OCI-LY1 (cell line): ENCODE results near the gene ZFY.

Experiments
- H2AFZ ChIP-seq: fragments of 200-600 bp; sonication (generic), shearing (Covaris generic); 2 replicates; pipeline ENCODE4 v1.6.0; 2014; ENCODE audit warnings: antibody characterized with exemption, mild to moderate bottlenecking, low read length
- H3F3A ChIP-seq: fragments of 200-600 bp; sonication (generic), shearing (Covaris generic); 2 replicates; pipeline ENCODE4 v1.6.0; 2014; ENCODE audit warnings: mild to moderate bottlenecking, antibody characterized with exemption, low read length, moderate library complexity; ENCODE audit not compliant: insufficient read depth
- H3K27ac ChIP-seq: fragments of 200-600 bp; sonication (generic); 2 replicates; pipeline ENCODE4 v1.5.1; 2014; ENCODE audit warnings: low read length, mixed run types, mild to moderate bottlenecking, low read depth; ENCODE audit not compliant: poor library complexity, severe bottlenecking
- H3K27me3 ChIP-seq: fragments of 200-600 bp; sonication (generic); 2 replicates; pipeline ENCODE4 v1.6.0; 2014; ENCODE audit warnings: antibody characterized with exemption, mild to moderate bottlenecking, low read length, moderate library complexity; ENCODE audit not compliant: insufficient read depth
- H3K36me3 ChIP-seq: fragments of 200-600 bp; sonication (generic); 2 replicates; pipeline ENCODE4 v1.6.1; 2014; ENCODE audit warnings: mild to moderate bottlenecking, antibody characterized with exemption, low read length, moderate library complexity, mixed read lengths; ENCODE audit not compliant: insufficient read depth
- H3K4me1 ChIP-seq: fragments of 200-600 bp; sonication (generic); 2 replicates; pipeline ENCODE4 v1.5.1; 2014; ENCODE audit warnings: mild to moderate bottlenecking, low read length, moderate library complexity; ENCODE audit not compliant: insufficient read depth, severe bottlenecking
- H3K4me2 ChIP-seq: fragments of 200-600 bp; sonication (generic), shearing (Covaris generic); 2 replicates; pipeline ENCODE4 v1.6.1; 2014; ENCODE audit warnings: low read length
- H3K4me3 ChIP-seq: fragments of 200-600 bp; sonication (generic); 2 replicates; pipeline ENCODE4 v1.5.1; 2014; ENCODE audit warnings: low read length, low read depth, mild to moderate bottlenecking, mixed read lengths; ENCODE audit not compliant: poor library complexity, severe bottlenecking
- H3K79me2 ChIP-seq: fragments of 200-600 bp; shearing (Covaris generic); 2 replicates; pipeline ENCODE4 v1.6.1; 2016; ENCODE audit warnings: mixed run types, low read length, mixed read lengths; ENCODE audit not compliant: insufficient read depth
- H3K9ac ChIP-seq: fragments of 200-600 bp; sonication (generic), shearing (Covaris generic); 2 replicates; pipeline ENCODE4 v1.6.1; 2014; ENCODE audit warnings: mild to moderate bottlenecking, low read length, mixed read lengths
- H3K9me2 ChIP-seq: fragments of 200-600 bp; sonication (generic), shearing (Covaris generic); 2 replicates; pipeline ENCODE4 v1.6.1; 2014; ENCODE audit warnings: low read depth, mild to moderate bottlenecking, low read length, mixed read lengths
- H3K9me3 ChIP-seq: fragments of 200-600 bp; shearing (Covaris generic); 2 replicates; pipeline ENCODE4 v1.6.1; 2014; ENCODE audit warnings: low read length, mixed read lengths
- H4K20me1 ChIP-seq: fragments of 200-600 bp; sonication (generic), shearing (Covaris generic); 2 replicates; pipeline ENCODE4 v1.6.0; 2016; ENCODE audit warnings: mild to moderate bottlenecking, low read length; ENCODE audit not compliant: insufficient read depth
- EZH2 ChIP-seq: fragments of 200-600 bp; sonication (generic), shearing (Covaris generic); IDR thresholded peaks from 2 replicates; pipeline ENCODE4 v1.8.0; 2017; ENCODE audit warnings: borderline replicate concordance, mixed run types, mild to moderate bottlenecking, antibody characterized with exemption, low read length, moderate library complexity, mixed read lengths
- TF ChIP-seq, protein P1 (sequence below): fragments of 200-600 bp; sonication (generic), shearing (Covaris generic); IDR thresholded peaks from 2 replicates; pipeline ENCODE4 v1.5.1; 2017; ENCODE audit warnings: mild to moderate bottlenecking, antibody characterized with exemption, low read length, moderate library complexity, mixed read lengths

The ZFY gene

DNA sequence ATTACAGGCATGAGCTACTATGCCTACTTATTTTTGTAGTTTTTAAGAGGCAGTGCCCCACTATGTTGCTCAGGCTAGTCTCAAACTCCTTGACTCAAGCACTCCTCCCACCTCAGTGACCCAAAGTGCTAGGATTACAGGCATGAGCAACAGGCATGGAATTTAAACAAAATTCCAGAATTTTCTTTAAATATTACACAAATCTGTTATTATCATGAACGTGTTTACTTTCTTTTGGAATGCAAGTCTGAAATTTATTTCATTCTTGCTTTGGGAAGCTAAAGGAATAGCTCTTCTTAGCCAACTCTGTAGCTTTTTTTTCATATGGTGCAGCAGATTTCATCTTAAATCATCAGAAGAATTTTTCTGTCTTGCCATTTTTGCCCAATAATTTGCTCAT is 27.8 kb upstream of the ZFY start:
- H3K27ac ChIP-seq, result no peak overlapping the region
- H3K36me3 ChIP-seq, result no peaks in the 10 kb centered on the region
- no peak overlapping the region for H3K4me2 ChIP-seq
- H3K4me1 ChIP-seq, result no peaks in the 10 kb centered on the region
- no peaks in the 10 kb centered on the region for H3K79me2 ChIP-seq
- no peak overlapping the region for H2AFZ ChIP-seq
- H3K9ac ChIP-seq, result no peak overlapping the region
- no peak overlapping the region for H3K4me3 ChIP-seq
- no peaks in the 10 kb centered on the region for H3K27me3 ChIP-seq
- H3K9me2 ChIP-seq, result no peaks in the 10 kb centered on the region
- no peaks in the 10 kb centered on the region for H3K9me3 ChIP-seq
- TF ChIP-seq, protein P1, sequence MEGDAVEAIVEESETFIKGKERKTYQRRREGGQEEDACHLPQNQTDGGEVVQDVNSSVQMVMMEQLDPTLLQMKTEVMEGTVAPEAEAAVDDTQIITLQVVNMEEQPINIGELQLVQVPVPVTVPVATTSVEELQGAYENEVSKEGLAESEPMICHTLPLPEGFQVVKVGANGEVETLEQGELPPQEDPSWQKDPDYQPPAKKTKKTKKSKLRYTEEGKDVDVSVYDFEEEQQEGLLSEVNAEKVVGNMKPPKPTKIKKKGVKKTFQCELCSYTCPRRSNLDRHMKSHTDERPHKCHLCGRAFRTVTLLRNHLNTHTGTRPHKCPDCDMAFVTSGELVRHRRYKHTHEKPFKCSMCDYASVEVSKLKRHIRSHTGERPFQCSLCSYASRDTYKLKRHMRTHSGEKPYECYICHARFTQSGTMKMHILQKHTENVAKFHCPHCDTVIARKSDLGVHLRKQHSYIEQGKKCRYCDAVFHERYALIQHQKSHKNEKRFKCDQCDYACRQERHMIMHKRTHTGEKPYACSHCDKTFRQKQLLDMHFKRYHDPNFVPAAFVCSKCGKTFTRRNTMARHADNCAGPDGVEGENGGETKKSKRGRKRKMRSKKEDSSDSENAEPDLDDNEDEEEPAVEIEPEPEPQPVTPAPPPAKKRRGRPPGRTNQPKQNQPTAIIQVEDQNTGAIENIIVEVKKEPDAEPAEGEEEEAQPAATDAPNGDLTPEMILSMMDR, result no peak
- TF ChIP-seq EZH2, result no peak
- no peaks in the 10 kb centered on the region for H4K20me1 ChIP-seq
- no peaks in the 10 kb centered on the region for H3F3A ChIP-seq

DNA sequence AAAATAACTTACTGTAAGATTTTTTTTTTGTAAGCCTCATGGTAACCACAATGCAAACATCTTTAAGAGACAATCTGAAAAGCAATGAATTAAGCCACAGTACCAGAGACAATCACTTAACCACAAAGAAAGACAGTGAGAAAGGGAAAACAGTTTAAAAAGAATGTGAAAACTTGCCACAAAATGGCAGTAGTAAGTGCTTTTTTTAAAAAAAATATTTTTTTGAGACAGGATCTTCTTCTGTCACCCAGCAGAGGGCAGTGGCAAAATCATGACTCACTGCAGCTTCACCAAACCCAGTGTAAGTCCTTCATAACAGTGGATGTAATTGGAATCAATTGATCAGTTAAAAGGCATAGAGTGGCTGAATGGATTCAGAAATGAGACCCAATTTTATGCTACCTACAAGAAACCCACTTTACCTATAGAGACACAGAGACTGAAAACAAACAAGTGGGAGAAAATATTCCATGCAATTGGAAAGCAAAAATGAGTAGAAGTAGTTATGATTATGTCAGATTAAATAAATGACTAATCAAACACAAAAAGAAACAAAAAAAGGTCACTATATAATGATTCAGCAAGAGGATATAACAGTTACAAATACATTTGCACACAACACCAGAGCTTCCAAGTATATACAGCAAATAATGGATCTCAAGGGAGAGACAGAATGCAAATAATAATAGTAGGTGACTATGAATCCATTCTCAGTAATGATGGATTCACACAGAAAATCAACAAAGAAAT is 21.9 kb upstream of the ZFY start:
- Histone ChIP-seq H3K27me3 (no peaks in the 10 kb centered on the region), H3K9me3 (no peaks in the 10 kb centered on the region), H3K4me1 (no peaks in the 10 kb centered on the region), H3K36me3 (no peaks in the 10 kb centered on the region), H2AFZ (no peak overlapping the region), H3K4me2 (no peak overlapping the region), H3K9ac (no peak overlapping the region), H3K4me3 (no peak overlapping the region), H3K79me2 (no peaks in the 10 kb centered on the region), H3F3A (no peaks in the 10 kb centered on the region), H4K20me1 (no peaks in the 10 kb centered on the region), H3K9me2 (no peaks in the 10 kb centered on the region), H3K27ac (no peak overlapping the region)
- TF ChIP-seq, protein P1, result peak; percentile 49
- no peak for TF ChIP-seq EZH2

DNA sequence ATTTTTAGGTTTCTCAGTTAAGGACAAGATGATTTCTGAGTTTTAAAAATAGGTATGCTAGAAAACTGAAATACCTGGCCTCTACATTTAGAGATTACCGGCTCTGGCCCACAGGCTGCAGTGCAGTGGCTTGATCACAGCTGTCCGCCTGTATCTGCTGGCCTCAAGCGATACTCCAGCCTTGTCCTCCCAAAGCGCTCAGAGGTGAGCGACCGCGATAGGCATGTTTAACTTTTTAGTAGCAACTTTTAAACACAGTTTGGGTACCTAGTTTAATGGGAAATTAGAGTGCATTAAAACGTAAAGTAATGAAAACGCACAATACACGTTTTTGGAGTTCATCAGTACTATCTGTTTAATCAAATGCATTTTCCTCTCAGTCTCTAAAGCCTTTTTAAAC is 1.1 kb upstream of the ZFY start:
- Histone ChIP-seq H3K27ac (peak overlapping the region; percentile 98), H3K79me2 (peaks cover 18% of the 10 kb centered on the region), H3K9me2 (no peaks in the 10 kb centered on the region), H3K9ac (peak overlapping the region; percentile 100), H3K27me3 (no peaks in the 10 kb centered on the region), H3K9me3 (no peaks in the 10 kb centered on the region), H3K4me2 (peak overlapping the region; percentile 98), H4K20me1 (no peaks in the 10 kb centered on the region), H3K4me1 (peaks cover 36% of the 10 kb centered on the region), H3F3A (no peaks in the 10 kb centered on the region), H3K36me3 (peaks cover 9% of the 10 kb centered on the region; the same call in 1 of the 2 replicates), H2AFZ (no peak overlapping the region), H3K4me3 (peak overlapping the region; percentile 95)
- TF ChIP-seq, protein P1, result no peak
- no peak for TF ChIP-seq EZH2
